22Rv1 (cell line): ENCODE results near the gene PPP6R1.

Experiments used
- H3K27ac ChIP-seq: fragments of 450-650 bp; 2 replicates; pipeline ENCODE4 v1.5.1; 2017
- ZFX ChIP-seq: fragments of 450-650 bp; IDR thresholded peaks from 2 replicates; pipeline ENCODE4 v1.6.1; 2017; ENCODE audit warnings: antibody characterized with exemption, borderline replicate concordance
- TF ChIP-seq, protein P1 (sequence below): fragments of 450-650 bp; IDR thresholded peaks from 2 replicates; pipeline ENCODE4 v1.5.1; 2017; ENCODE audit warnings: mild to moderate bottlenecking

The PPP6R1 gene

DNA sequence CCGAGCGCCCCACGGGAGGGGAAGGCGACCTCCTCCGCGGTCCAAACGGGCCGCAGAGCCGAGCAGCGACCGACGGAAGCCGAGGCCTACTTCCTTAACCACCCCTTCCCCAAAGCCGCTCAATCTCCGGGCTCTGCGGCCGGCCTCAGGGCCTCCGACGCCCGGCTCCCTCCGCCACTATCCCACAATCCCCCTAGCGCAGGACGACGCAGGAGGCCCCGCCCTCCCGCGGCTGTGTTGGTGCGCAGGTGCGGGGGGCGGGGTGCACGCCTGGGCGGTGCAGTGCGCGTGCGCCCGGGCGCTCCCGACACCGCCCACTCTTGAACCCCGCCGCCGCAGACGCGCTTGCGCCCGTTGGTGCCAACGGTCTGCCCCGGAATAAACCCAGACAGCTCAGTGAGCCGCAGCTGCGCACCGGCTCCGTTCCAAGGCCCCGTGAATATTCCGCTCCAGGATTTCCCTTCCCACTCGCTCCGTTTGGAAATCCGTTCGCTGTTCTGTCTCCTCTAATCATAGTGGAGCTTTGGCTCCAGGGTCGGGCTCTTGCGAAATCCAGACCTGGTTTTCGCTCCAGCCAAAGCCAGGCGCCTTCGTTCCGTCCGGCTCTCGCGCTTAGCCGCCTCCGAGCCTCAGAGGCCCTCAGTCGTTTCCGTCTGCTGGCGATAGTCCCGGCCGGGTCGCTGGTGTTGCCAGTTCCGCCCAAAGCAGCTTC is at the start of gene PPP6R1:
Gene PPP6R1 (minus strand): TSS at position 190 of the 712 bp plus-strand sequence. CDS start 11,914 bp downstream, outside the sequence.
- TF ChIP-seq ZFX, result no peak
- TF ChIP-seq, protein P1, sequence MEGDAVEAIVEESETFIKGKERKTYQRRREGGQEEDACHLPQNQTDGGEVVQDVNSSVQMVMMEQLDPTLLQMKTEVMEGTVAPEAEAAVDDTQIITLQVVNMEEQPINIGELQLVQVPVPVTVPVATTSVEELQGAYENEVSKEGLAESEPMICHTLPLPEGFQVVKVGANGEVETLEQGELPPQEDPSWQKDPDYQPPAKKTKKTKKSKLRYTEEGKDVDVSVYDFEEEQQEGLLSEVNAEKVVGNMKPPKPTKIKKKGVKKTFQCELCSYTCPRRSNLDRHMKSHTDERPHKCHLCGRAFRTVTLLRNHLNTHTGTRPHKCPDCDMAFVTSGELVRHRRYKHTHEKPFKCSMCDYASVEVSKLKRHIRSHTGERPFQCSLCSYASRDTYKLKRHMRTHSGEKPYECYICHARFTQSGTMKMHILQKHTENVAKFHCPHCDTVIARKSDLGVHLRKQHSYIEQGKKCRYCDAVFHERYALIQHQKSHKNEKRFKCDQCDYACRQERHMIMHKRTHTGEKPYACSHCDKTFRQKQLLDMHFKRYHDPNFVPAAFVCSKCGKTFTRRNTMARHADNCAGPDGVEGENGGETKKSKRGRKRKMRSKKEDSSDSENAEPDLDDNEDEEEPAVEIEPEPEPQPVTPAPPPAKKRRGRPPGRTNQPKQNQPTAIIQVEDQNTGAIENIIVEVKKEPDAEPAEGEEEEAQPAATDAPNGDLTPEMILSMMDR, result no peak
- peak within 1 kb of the TSS; percentile 95 for H3K27ac ChIP-seq

- no peak for TF ChIP-seq ZFX
- TF ChIP-seq, protein P1, result no peak
- no peak overlapping the region for H3K27ac ChIP-seq
Observed at GRCh38 chr19:55308281-55308680, 49.5 kb upstream of the PPP6R1 start.

DNA sequence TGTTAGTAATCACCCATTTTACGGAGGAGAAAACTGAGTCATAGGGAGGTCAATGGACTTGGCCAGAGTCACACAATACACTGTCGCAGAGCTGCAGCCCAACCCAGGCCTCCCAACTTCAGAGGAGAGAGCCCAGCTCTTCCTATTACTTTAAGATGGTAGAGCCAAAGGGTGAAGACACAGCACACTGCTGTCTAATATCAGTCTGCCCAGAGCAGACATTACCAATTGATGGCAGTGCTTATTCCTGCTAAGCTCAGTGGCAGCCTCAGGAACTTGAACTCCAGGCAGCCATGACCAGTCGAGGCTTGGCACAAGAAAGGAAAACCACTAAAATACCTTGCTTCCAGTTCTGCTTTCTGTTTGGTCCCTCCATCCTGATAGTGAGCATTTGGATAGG is 47.9 kb upstream of the PPP6R1 start:
- no peak overlapping the region for H3K27ac ChIP-seq
- TF ChIP-seq, protein P1, result no peak
- no peak for TF ChIP-seq ZFX

DNA sequence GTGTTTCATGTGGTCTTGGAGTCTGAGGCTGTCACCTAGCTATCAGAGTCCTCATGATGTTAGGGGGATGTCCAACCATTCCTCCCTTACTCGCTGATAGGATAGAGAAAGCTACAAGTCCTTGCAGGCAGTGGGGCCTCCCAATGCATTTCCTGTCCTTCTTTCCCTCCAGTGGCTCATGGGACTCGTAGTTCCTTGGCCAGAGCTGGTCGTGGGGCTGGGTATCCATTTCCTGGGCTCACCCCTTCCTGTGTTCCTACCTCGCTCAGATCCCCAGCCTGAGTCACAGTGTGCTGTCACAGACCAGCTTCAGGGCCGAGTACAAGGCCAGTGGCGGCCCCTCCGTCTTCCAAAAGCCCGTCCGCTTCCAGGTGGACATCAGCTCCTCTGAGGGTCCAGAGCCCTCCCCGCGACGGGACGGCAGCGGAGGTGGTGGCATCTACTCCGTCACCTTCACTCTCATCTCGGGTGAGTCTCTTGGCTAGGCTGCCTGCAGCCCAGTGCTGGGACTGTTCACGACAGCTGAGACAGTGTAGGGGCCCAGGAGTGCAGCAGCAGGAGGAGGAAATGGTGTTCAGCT is 47.3 kb upstream of the PPP6R1 start:
- no peak overlapping the region for H3K27ac ChIP-seq
- TF ChIP-seq ZFX, result no peak
- TF ChIP-seq, protein P1, result no peak

- TF ChIP-seq, protein P1, result no peak
- no peak for TF ChIP-seq ZFX
- H3K27ac ChIP-seq, result no peak overlapping the region
Observed at GRCh38 chr19:55305491-55305890, 46.7 kb upstream of the PPP6R1 start.

- TF ChIP-seq ZFX, result no peak
- TF ChIP-seq, protein P1, result no peak
- H3K27ac ChIP-seq, result no peak overlapping the region
Observed at GRCh38 chr19:55304980-55305379, 46.2 kb upstream of the PPP6R1 start.

DNA sequence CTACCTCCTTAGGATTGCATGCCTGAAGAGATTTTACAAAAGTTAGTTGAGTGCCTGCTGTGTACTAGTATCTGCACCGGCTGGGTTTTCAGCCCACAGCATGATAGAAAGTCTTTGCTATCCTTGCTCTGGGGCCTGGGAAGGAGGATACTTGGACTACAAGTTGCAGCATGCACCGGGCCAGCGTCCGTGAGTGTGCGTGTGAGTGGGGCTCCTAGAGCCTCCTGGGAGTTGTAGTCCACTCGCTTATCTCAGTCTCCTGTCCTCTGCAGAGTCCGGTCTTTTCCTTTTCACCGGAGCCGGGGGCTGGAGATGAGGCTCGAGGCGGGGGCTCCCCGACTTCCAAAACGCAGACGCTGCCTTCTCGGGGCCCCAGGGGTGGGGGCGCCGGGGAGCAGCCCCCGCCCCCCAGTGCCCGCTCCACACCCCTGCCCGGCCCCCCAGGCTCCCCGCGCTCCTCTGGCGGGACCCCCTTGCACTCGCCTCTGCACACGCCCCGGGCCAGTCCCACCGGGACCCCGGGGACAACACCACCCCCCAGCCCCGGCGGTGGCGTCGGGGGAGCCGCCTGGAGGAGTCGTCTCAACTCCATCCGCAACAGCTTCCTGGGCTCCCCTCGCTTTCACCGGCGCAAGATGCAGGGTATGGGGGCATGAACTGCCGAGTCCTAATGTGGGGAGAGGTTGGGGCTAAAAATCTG is 45.6 kb upstream of the PPP6R1 start:
- no peak overlapping the region for H3K27ac ChIP-seq

More for the DNA sequence above, 45.6 kb upstream of the PPP6R1 start:
- no peak for TF ChIP-seq ZFX
- TF ChIP-seq, protein P1, result no peak
